H1 (cell line): ENCODE results near the gene CCT3. TPM values are rescaled to one million over a fixed set of nuclear protein-coding genes. Genes with fewer than 3 reads are reported as not detected.

Source experiments
- CTCF ChIA-PET: fragments of 300-600 bp; sonication (Branson Sonifier 250); formaldehyde crosslinking; loops from one replicate; lab custom pipeline; 2021; ENCODE audit not compliant: partially characterized antibody; lab: Charles Lee
- POLR2A ChIA-PET: fragments of 300-600 bp; sonication (Branson Sonifier 250); formaldehyde crosslinking; loops from one replicate; lab custom pipeline; 2021; ENCODE audit warnings: inconsistent platforms; ENCODE audit not compliant: partially characterized antibody; lab: Charles Lee
- DNase-seq, 2 experiments: peaks; one replicate each; pipeline versions ENCODE4 v3.0.0 to v3.0.0-alpha.2; 2010 to 2022; ENCODE audit warnings: low spot score in 2 of 2, low read depth in 1 of 2, mixed read lengths in 1 of 2
- FAIRE-seq: peaks from 2 replicates; lab custom pipeline; 2011; peaks lifted over from hg19 to GRCh38; lab: Jason Lieb, UNC
- H2AFZ ChIP-seq: 2 replicates; pipeline ENCODE4 v1.8.1; 2012; ENCODE audit warnings: low read length, inconsistent platforms
- H2AK5ac ChIP-seq: 2 replicates; pipeline ENCODE4 v1.6.1; 2013; ENCODE audit warnings: low read depth, low read length
- H2BK120ac ChIP-seq: replicated peaks from 2 replicates; pipeline ENCODE3; 2013; ENCODE audit warnings: low read depth, low read length, inconsistent platforms
- H2BK12ac ChIP-seq: 2 replicates; pipeline ENCODE4 v1.6.1; 2013; ENCODE audit warnings: low read depth, low read length
- H2BK15ac ChIP-seq: 2 replicates; pipeline ENCODE4 v1.6.1; 2013; ENCODE audit warnings: low read length
- H2BK20ac ChIP-seq: 2 replicates; pipeline ENCODE4 v1.6.1; 2013; ENCODE audit warnings: low read length
- H2BK5ac ChIP-seq: 2 replicates; pipeline ENCODE4 v1.6.1; 2013; ENCODE audit warnings: low read depth, low read length
- H3K14ac ChIP-seq: 2 replicates; pipeline ENCODE4 v1.6.1; 2013; ENCODE audit warnings: inconsistent platforms; ENCODE audit not compliant: insufficient read length
- H3K18ac ChIP-seq: 2 replicates; pipeline ENCODE4 v1.6.1; 2013; ENCODE audit warnings: low read length; ENCODE audit errors: extremely low read depth
- H3K23ac ChIP-seq: 2 replicates; pipeline ENCODE4 v1.6.1; 2013; ENCODE audit warnings: inconsistent platforms; ENCODE audit not compliant: insufficient read length
- H3K23me2 ChIP-seq: 2 replicates; pipeline ENCODE4 v1.6.1; 2013; ENCODE audit warnings: low read depth, low read length
- H3K27ac ChIP-seq: 2 replicates; pipeline ENCODE4 v1.6.1; 2011; ENCODE audit warnings: low read depth, low read length, inconsistent platforms
- H3K27me3 ChIP-seq, 4 experiments: replicated peaks in 1 of 4; 1 replicate in 1 of 4; 2 replicates in 3 of 4; pipeline versions ENCODE4 v1.6.1 to v1.8.1; 2011 to 2013; ENCODE audit warnings: low read length in 3 of 4, mild to moderate bottlenecking in 3 of 4, inconsistent platforms in 2 of 4, mixed read lengths in 2 of 4, moderate library complexity in 1 of 4; ENCODE audit not compliant: control insufficient read depth in 3 of 4, insufficient read depth in 3 of 4; ENCODE audit errors: extremely low read depth in 1 of 4
- H3K36me3 ChIP-seq, 4 experiments: 2 replicates each; pipeline versions ENCODE4 v1.6.1 to v1.8.1; 2011 to 2013; ENCODE audit warnings: mild to moderate bottlenecking in 4 of 4, low read length in 3 of 4, moderate library complexity in 2 of 4, control low read depth in 1 of 4, inconsistent platforms in 1 of 4; ENCODE audit not compliant: insufficient read depth in 4 of 4, control insufficient read depth in 2 of 4
- H3K4ac ChIP-seq: replicated peaks from 2 replicates; pipeline ENCODE3; 2013; ENCODE audit warnings: low read length, low read depth, mixed read lengths, inconsistent platforms; ENCODE audit not compliant: insufficient read length
- H3K4me1 ChIP-seq, 4 experiments: replicated peaks in 1 of 4; 1 replicate in 1 of 4; 2 replicates in 3 of 4; pipeline versions ENCODE4 v1.6.1 to v1.8.1; 2011 to 2013; ENCODE audit warnings: low read length in 3 of 4, inconsistent platforms in 2 of 4, mixed read lengths in 1 of 4; ENCODE audit not compliant: insufficient read depth in 4 of 4, control insufficient read depth in 3 of 4
- H3K4me2 ChIP-seq, 2 experiments: 2 replicates each; pipeline versions ENCODE4 v1.6.1 to v1.8.1; 2011 to 2013; ENCODE audit warnings: low read depth in 2 of 2, low read length in 2 of 2, control low read depth in 1 of 2, inconsistent platforms in 1 of 2, mild to moderate bottlenecking in 1 of 2; ENCODE audit not compliant: insufficient read depth in 1 of 2
- H3K4me3 ChIP-seq, 4 experiments: fragments of 200-600, 300-600 bp in 1 of 4; sonication (generic), shearing (Covaris generic), sonication (Bioruptor Twin) in 1 of 4; 2 replicates each; pipeline versions ENCODE4 v1.5.1 to v1.8.1; 2011 to 2016; ENCODE audit warnings: low read length in 4 of 4, low read depth in 3 of 4, control low read depth in 2 of 4, inconsistent platforms in 2 of 4, mild to moderate bottlenecking in 2 of 4, mixed read lengths in 1 of 4, moderate library complexity in 1 of 4; ENCODE audit not compliant: insufficient read depth in 2 of 4; ENCODE audit errors: extremely low read depth in 1 of 4
- H3K56ac ChIP-seq: replicated peaks from 2 replicates; pipeline ENCODE3; 2013; ENCODE audit warnings: low read depth, mild to moderate bottlenecking, mixed read lengths, low read length, inconsistent platforms; ENCODE audit not compliant: insufficient read length
- H3K79me1 ChIP-seq: 2 replicates; pipeline ENCODE4 v1.6.1; 2013; ENCODE audit warnings: low read depth, low read length, control low read depth
- H3K79me2 ChIP-seq, 2 experiments: 2 replicates each; pipeline versions ENCODE4 v1.6.1 to v1.8.1; 2012 to 2013; ENCODE audit warnings: low read length in 2 of 2, mild to moderate bottlenecking in 2 of 2, inconsistent platforms in 1 of 2; ENCODE audit not compliant: insufficient read depth in 2 of 2, control insufficient read depth in 1 of 2
- H3K9ac ChIP-seq, 4 experiments: replicated peaks in 1 of 4; 1 replicate in 1 of 4; 2 replicates in 3 of 4; pipeline versions ENCODE4 v1.6.1 to v1.8.1; 2011 to 2013; ENCODE audit warnings: low read depth in 3 of 4, low read length in 3 of 4, control low read depth in 2 of 4, mild to moderate bottlenecking in 2 of 4, moderate library complexity in 2 of 4, inconsistent platforms in 1 of 4; ENCODE audit errors: extremely low read depth in 1 of 4
- H3K9me3 ChIP-seq, 2 experiments: 2 replicates each; pipeline versions ENCODE4 v1.6.1 to v1.8.1; 2012 to 2013; ENCODE audit warnings: mild to moderate bottlenecking in 2 of 2, moderate library complexity in 2 of 2, control low read depth in 1 of 2, inconsistent platforms in 1 of 2, low read depth in 1 of 2, low read length in 1 of 2, mixed read lengths in 1 of 2; ENCODE audit not compliant: insufficient read depth in 2 of 2
- H4K20me1 ChIP-seq, 2 experiments: replicated peaks in 1 of 2; 2 replicates each; pipeline versions ENCODE3 to v1.8.1; 2011 to 2013; ENCODE audit warnings: inconsistent platforms in 2 of 2, low read length in 2 of 2, mild to moderate bottlenecking in 1 of 2; ENCODE audit not compliant: insufficient read depth in 2 of 2, control insufficient read depth in 1 of 2
- H4K5ac ChIP-seq: 2 replicates; pipeline ENCODE4 v1.6.1; 2013; ENCODE audit warnings: low read length, low read depth, mixed read lengths, inconsistent platforms; ENCODE audit not compliant: insufficient read length
- H4K8ac ChIP-seq: 2 replicates; pipeline ENCODE4 v1.8.0; 2013; ENCODE audit warnings: mild to moderate bottlenecking, moderate library complexity, low read length, inconsistent platforms; ENCODE audit not compliant: insufficient read depth; ENCODE audit errors: extremely low read depth
- H4K91ac ChIP-seq: replicated peaks from 2 replicates; pipeline ENCODE3; 2013; ENCODE audit warnings: low read length, mixed read lengths, inconsistent platforms; ENCODE audit not compliant: insufficient read length
- BRCA1 ChIP-seq: IDR thresholded peaks from 2 replicates; pipeline ENCODE4 v1.6.1; 2012; ENCODE audit warnings: low read depth, low read length, improper control_type of control experiment
- CEBPB ChIP-seq: IDR thresholded peaks from 2 replicates; pipeline ENCODE4 v1.6.1; 2012; ENCODE audit warnings: low read depth, low read length
- CHD2 ChIP-seq: IDR thresholded peaks from 2 replicates; pipeline ENCODE4 v1.6.1; 2012; ENCODE audit warnings: low read length, improper control_type of control experiment
- CREB1 ChIP-seq: IDR thresholded peaks from 2 replicates; pipeline ENCODE4 v1.6.1; 2012; ENCODE audit warnings: inconsistent platforms
- CTCF ChIP-seq, 3 experiments: IDR thresholded peaks; 1 replicate in 2 of 3; 2 replicates in 1 of 3; pipeline versions ENCODE4 v1.5.1 to v1.6.1; 2011; ENCODE audit warnings: low read length in 3 of 3, mild to moderate bottlenecking in 3 of 3, inconsistent platforms in 2 of 3, low read depth in 1 of 3, moderate library complexity in 1 of 3; ENCODE audit not compliant: insufficient read depth in 1 of 3; ENCODE audit errors: control extremely low read depth in 1 of 3
- EGR1 ChIP-seq: IDR thresholded peaks from 2 replicates; pipeline ENCODE4 v1.6.1; 2011; ENCODE audit warnings: low read depth, low read length, borderline replicate concordance
- HDAC2 ChIP-seq, 2 experiments: fragments of 300-600 bp in 1 of 2; sonication (generic) in 1 of 2; IDR thresholded peaks; 2 replicates each; pipeline ENCODE4 v1.6.1; 2011 to 2012; ENCODE audit warnings: low read depth in 2 of 2, low read length in 2 of 2, mild to moderate bottlenecking in 2 of 2, moderate library complexity in 2 of 2, borderline replicate concordance in 1 of 2, inconsistent platforms in 1 of 2
- MAFK ChIP-seq: IDR thresholded peaks from 2 replicates; pipeline ENCODE4 v1.6.1; 2012; ENCODE audit warnings: low read depth, mild to moderate bottlenecking, improper control_type of control experiment, low read length
- PHF8 ChIP-seq: fragments of 200-600 bp; sonication (generic); conservative IDR thresholded peaks from 2 replicates; pipeline ENCODE4 v1.7.1; 2012; ENCODE audit warnings: low read depth, mild to moderate bottlenecking, inconsistent platforms, low read length, moderate library complexity
- SAP30 ChIP-seq: fragments of 300-600 bp; sonication (generic); IDR thresholded peaks from 2 replicates; pipeline ENCODE4 v1.7.1; 2012; ENCODE audit warnings: low read length, moderate library complexity, mild to moderate bottlenecking, inconsistent platforms; ENCODE audit not compliant: insufficient read depth, insufficient replicate concordance
- TAF1 ChIP-seq: IDR thresholded peaks from 2 replicates; pipeline ENCODE4 v1.6.1; 2011; ENCODE audit warnings: mild to moderate bottlenecking, low read depth, low read length
- TCF12 ChIP-seq: IDR thresholded peaks from 2 replicates; pipeline ENCODE4 v1.6.1; 2011; ENCODE audit warnings: low read depth, mild to moderate bottlenecking, low read length
- WGBS, 2 experiments: shearing (Covaris generic) in 1 of 2; methylation state at CpG; one replicate each; pipeline versions ENCODE4 v1.1.6 to v1.1.7; 2013 to 2015; ENCODE audit warnings: low lambda C conversion rate in 2 of 2, mixed read lengths in 2 of 2, inconsistent platforms in 1 of 2, low coverage in 1 of 2, missing lambda C conversion rate in 1 of 2; ENCODE audit not compliant: insufficient replicate concordance in 2 of 2, insufficient coverage in 1 of 2, insufficient read length in 1 of 2; ENCODE audit errors: extremely low coverage in 1 of 2, missing lambda C conversion rate in 1 of 2; 5-methylcytosine and 5-hydroxymethylcytosine counted together
- polyA plus RNA-seq, 7 experiments: library from polyadenylated mRNA; depleted of rRNA in 3 of 7; stranded (reverse) in 5 of 7; unstranded in 2 of 7; fragments of >200 nt in 5 of 7; fragments of 200-250 nt in 2 of 7; gene quantifications; 1 replicate in 5 of 7; 2 replicates in 1 of 7; 4 replicates in 1 of 7; pipeline versions ENCODE4 v1.2.1 to v1.2.3, GENCODE V29; 2011 to 2013; ENCODE audit warnings: missing spikeins in 2 of 7, mixed read lengths in 2 of 7
- total RNA-seq: library from RNA; stranded (reverse); fragmentation: NEBNext Ultra II Directional; extraction: Animal tissue kit (Norgen Biotek cat#: 25700); gene quantifications from 2 replicates; pipeline ENCODE4 v1.2.1, GENCODE V29; 2021

The CCT3 gene
- total and polyA plus RNA-seq, 2 of the 8 experiments (the other 6 are each of a cell fraction or from before 2014, with no cell fraction given): 431 to 480 TPM

- no peak overlapping the region for H2BK5ac ChIP-seq
- H4K8ac ChIP-seq: no peak overlapping the region
- no peak overlapping the region for H2BK20ac ChIP-seq
- POLR2A ChIA-PET: interaction anchor here (0.8 to 5.3 kb wide), 15 partner anchors 7 to 67 kb away, joined by 3 to 30 read pairs (median 4); partner anchors contain the start of genes PAQR6, PMF1 and SMG5
- no peak overlapping the region for H2BK15ac ChIP-seq
- H3K4ac ChIP-seq: no peak overlapping the region
- H2BK12ac ChIP-seq: no peak overlapping the region
- H2AK5ac ChIP-seq: no peak overlapping the region
- 90% methylated on average over 3 of the region's 3 CpGs; no CpG with 5 or more reads in 1 of the 2 experiments for WGBS, 2 experiments
- no peaks in the 10 kb centered on the region for H3K9me3 ChIP-seq
- no peak overlapping the region for H3K27ac ChIP-seq
- H3K4me2 ChIP-seq: no peak overlapping the region
- H3K27me3 ChIP-seq: no peaks in the 10 kb centered on the region
- no peak overlapping the region for H2BK120ac ChIP-seq
- no peak overlapping the region for H2AFZ ChIP-seq
- H3K9ac ChIP-seq: no peak overlapping the region
- H3K14ac ChIP-seq: no peak overlapping the region
- H4K20me1 ChIP-seq: peaks cover 0 to 3% of the 10 kb centered on the region in 2 experiments
- FAIRE-seq: no peak
- CTCF ChIA-PET: interaction anchor here (0.7 to 47.2 kb wide), 15 partner anchors 8 to 168 kb away, joined by 3 to 1265 read pairs (median 5); partner anchors contain the start of genes BGLAP, PAQR6 and SEMA4A
- no peak overlapping the region for H3K4me3 ChIP-seq
- H3K23ac ChIP-seq: no peak overlapping the region
- no peaks in the 10 kb centered on the region; the same call in 1 of the 2 replicates for H3K79me1 ChIP-seq
- no peaks in the 10 kb centered on the region for H3K4me1 ChIP-seq
- no peaks in the 10 kb centered on the region for H3K79me2 ChIP-seq
- H4K5ac ChIP-seq: no peak overlapping the region
- H3K36me3 ChIP-seq: peaks cover 52 to 84% (median 75%) of the 10 kb centered on the region in 4 experiments
- H3K18ac ChIP-seq: no peak overlapping the region
- H3K23me2 ChIP-seq: no peaks in the 10 kb centered on the region
- no peak overlapping the region for H4K91ac ChIP-seq
- no peak for DNase-seq
- H3K56ac ChIP-seq: no peak overlapping the region
- TF ChIP-seq MAFK (no peak), TCF12 (no peak), BRCA1 (no peak), EGR1 (no peak), CTCF (IDR thresholded peaks at IDR 0.05; ENCODE audit: control extremely low read depth in 1 of 3, insufficient read depth in 1 of 3, low read depth in 1 of 3, low read length in 3 of 3) (peak; percentile 20 to 42 (median 33); a peak in 2 of 4 replicates), HDAC2 (IDR thresholded peaks at IDR 0.05; ENCODE audit: borderline replicate concordance in 1 of 2, low read depth in 2 of 2, low read length in 2 of 2) (no peak), CREB1 (no peak), SAP30 (no peak), CEBPB (no peak), PHF8 (no peak), TAF1 (no peak), CHD2 (no peak)
Observed at GRCh38 chr1:156259805-156260204, 78.3 kb downstream of the CCT3 start.
